Esophagus squamous epithelium (tissue), 5 donors: ENCODE data around the gene TLCD3B. TPM values are rescaled to one million over a fixed set of nuclear protein-coding genes. Genes with fewer than 3 reads are reported as not detected.
A peak's percentile ranks its signal among the peaks of the same experiment; 100 is the strongest.

ENCODE experiments used
- DNase-seq: peaks from one replicate; lab custom pipeline; 2025; lab: John Stamatoyannopoulos, UW
- H3K27ac ChIP-seq, 4 donors: fragments of 200-600 bp; sonication (generic); one replicate each; pipeline ENCODE4 v1.5.1; 2016 to 2019; ENCODE audit warnings: mild to moderate bottlenecking in 1 of 4
- H3K27me3 ChIP-seq, 4 donors: fragments of 200-600 bp; sonication (generic); 1 replicate in 3 of 4; 2 replicates in 1 of 4; pipeline versions ENCODE4 v1.5.1 to v1.6.0; 2017 to 2021; ENCODE audit warnings: antibody characterized with exemption in 1 of 4
- H3K36me3 ChIP-seq, 3 donors: fragments of 200-600 bp; sonication (generic); one replicate each; pipeline ENCODE4 v1.5.1; 2016 to 2019
- H3K4me1 ChIP-seq, 3 donors: fragments of 200-600 bp; sonication (generic); one replicate each; pipeline ENCODE4 v1.5.1; 2017 to 2019
- H3K4me3 ChIP-seq, 4 donors: fragments of 200-600 bp; sonication (generic); 1 replicate in 3 of 4; 2 replicates in 1 of 4; pipeline ENCODE4 v1.5.1; 2016 to 2019; ENCODE audit warnings: mild to moderate bottlenecking in 2 of 4, moderate library complexity in 1 of 4
- H3K9me3 ChIP-seq, 3 donors: fragments of 200-600 bp; sonication (generic); one replicate each; pipeline ENCODE4 v1.5.1; 2016 to 2019
- CTCF ChIP-seq, 6 experiments: fragments of 450-650 bp in 4 of 6; fragments of 200-600 bp in 2 of 6; sonication (generic) in 2 of 6; IDR thresholded peaks; one replicate each; pipeline ENCODE4 v1.5.1; 2016 to 2019; ENCODE audit warnings: antibody characterized with exemption in 6 of 6, mild to moderate bottlenecking in 4 of 6, moderate library complexity in 4 of 6
- POLR2A ChIP-seq, 4 donors: fragments of 450-650 bp; IDR thresholded peaks; one replicate each; pipeline ENCODE4 v1.6.1; 2017; ENCODE audit warnings: antibody characterized with exemption in 4 of 4, mild to moderate bottlenecking in 4 of 4, moderate library complexity in 3 of 4
- WGBS, 2 donors: methylation state at CpG; one replicate each; pipeline ENCODE4 v1.1.5; 2018; 5-methylcytosine and 5-hydroxymethylcytosine counted together
- intact Hi-C: fragments of 100-400 bp; cut with DNase I; formaldehyde crosslinking; loops from one replicate; pipeline ENCODE4 v1.15.0; 2022
- total RNA-seq, 4 donors: library from RNA; depleted of rRNA; stranded (reverse); fragments of >200 nt; gene quantifications; one replicate each; pipeline ENCODE4 v1.1.0, GENCODE V29; 2016
- donor health status: DM: yes; HTN: yes; CAD: no.

The TLCD3B gene
- total RNA-seq, 4 donors from 2014 or later = not detected

DNA sequence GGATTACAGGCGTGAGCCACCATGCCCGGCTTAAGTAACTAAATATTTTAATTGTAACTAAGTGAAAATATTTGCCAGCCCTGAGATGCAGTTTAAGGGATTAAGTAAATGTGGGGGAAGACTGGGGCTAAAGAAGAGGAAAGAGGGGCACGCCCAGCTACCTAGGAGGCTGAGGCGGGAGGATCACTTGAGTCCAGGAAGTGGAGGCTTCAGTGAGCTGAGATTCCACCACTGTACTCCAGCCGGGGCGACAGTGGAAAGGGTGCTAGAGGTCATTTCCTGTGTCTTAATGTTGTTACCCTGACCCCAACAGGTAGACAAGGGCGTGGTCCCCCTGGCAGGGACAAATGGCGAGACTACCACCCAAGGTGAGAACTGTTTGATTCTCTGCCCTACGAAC lies 37.3 kb upstream of the TLCD3B start:
- H3K9me3 ChIP-seq = no peaks in the 10 kb centered on the region
- 75 to 77% methylated on average over 8 to 9 of the region's 9 CpGs for WGBS, 2 donors
- H3K27me3 ChIP-seq = no peaks in the 10 kb centered on the region
- peak overlapping the region; percentile 28 to 100 (median 78) for H3K27ac ChIP-seq
- peak overlapping the region in 2 of 4 donors; percentile 19 to 98 for H3K4me3 ChIP-seq
- peaks cover 43 to 67% (median 45%) of the 10 kb centered on the region in 3 donors for H3K4me1 ChIP-seq
- peaks cover 36 to 66% (median 50%) of the 10 kb centered on the region in 3 donors for H3K36me3 ChIP-seq
- intact Hi-C loops = no loop called here
- DNase-seq = no peak
- TF ChIP-seq CTCF (IDR thresholded peaks at IDR 0.05) (no peak), POLR2A (IDR thresholded peaks at IDR 0.05) (no peak)

GRCh38 chr16:30067584-30067916 lies 36.5 kb upstream of the TLCD3B start:
- peak overlapping the region; percentile 98 to 100 (median 100) for H3K27ac ChIP-seq
- H3K36me3 ChIP-seq = peaks cover 36 to 58% (median 50%) of the 10 kb centered on the region in 3 donors
- WGBS, 2 donors = 24 to 62% methylated on average over 1 to 6 of the region's 6 CpGs
- no peak for DNase-seq
- TF ChIP-seq POLR2A (IDR thresholded peaks at IDR 0.05) (no peak), CTCF (IDR thresholded peaks at IDR 0.05) (no peak)
- no peaks in the 10 kb centered on the region for H3K27me3 ChIP-seq
- peaks cover 46 to 75% (median 48%) of the 10 kb centered on the region in 3 donors for H3K4me1 ChIP-seq
- intact Hi-C loops = no loop called here
- no peaks in the 10 kb centered on the region for H3K9me3 ChIP-seq
- peak overlapping the region; percentile 92 to 98 (median 95) for H3K4me3 ChIP-seq

- Histone ChIP-seq H3K4me3 (peak overlapping the region; percentile 92 to 98 (median 95)), H3K9me3 (no peaks in the 10 kb centered on the region), H3K27ac (peak overlapping the region; percentile 98 to 100 (median 100)), H3K36me3 (peaks cover 35 to 52% (median 49%) of the 10 kb centered on the region in 3 donors), H3K4me1 (peaks cover 46 to 76% (median 48%) of the 10 kb centered on the region in 3 donors), H3K27me3 (no peaks in the 10 kb centered on the region)
- peak in 1 of 4 donors; percentile 41 for TF ChIP-seq POLR2A (IDR thresholded peaks at IDR 0.05)
- TF ChIP-seq CTCF (IDR thresholded peaks at IDR 0.05) = no peak
- intact Hi-C loops = no loop called here
- DNase-seq = no peak
- 0 to 11% methylated on average over 1 to 5 of the region's 21 CpGs for WGBS, 2 donors
These were observed 35.9 kb upstream of the TLCD3B start for GRCh38 chr16:30066761-30067583.

DNA sequence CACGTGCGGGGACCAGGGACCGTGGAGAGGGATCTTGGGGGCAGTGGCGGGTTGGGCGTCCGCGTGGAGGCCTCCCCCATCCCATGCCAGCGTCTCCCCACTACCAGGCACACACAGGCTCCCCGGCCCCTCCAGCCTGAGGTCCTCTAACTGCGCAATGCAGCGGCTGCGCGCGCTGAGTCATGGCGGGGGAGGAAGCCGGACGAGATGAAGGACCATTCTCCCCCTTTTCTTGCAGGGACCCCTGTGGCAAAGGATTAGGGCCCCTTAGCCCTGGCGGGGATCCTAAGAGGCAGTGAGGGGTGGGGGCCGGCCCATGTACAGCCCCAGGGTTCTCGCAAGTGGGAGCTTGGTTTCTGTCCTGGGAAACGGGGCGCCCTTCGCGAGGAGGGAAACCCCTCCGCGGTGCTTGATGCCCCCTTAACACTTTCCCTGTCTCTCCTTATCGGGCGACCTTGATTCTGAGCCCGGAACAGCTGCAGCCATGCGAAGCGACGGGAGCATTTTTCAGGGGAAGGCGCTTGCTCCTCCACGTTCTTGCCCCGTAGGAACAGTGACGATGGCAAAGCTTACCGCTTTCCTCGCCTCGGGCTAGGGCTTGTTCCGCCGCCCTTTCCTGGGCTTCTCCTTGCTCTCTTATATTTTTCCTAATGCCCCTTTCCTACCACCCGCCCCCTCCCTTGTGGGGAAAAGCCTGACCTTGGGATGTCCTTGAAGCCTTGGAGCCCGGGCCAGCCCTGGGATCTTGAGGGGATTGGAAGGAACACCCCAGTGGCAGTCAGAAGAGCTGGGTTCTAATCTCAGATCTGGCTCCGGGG lies 35.1 kb upstream of the TLCD3B start:
- DNase-seq = no peak
- Histone ChIP-seq H3K27ac (peak overlapping the region; percentile 98 to 100 (median 100)), H3K9me3 (no peaks in the 10 kb centered on the region), H3K27me3 (no peaks in the 10 kb centered on the region), H3K4me1 (peaks cover 47 to 77% (median 48%) of the 10 kb centered on the region in 3 donors), H3K36me3 (peaks cover 28 to 44% (median 41%) of the 10 kb centered on the region in 3 donors), H3K4me3 (peak overlapping the region; percentile 92 to 98 (median 95))
- peak in 1 of 6 experiments; percentile 1 for TF ChIP-seq CTCF (IDR thresholded peaks at IDR 0.05)
- no peak for TF ChIP-seq POLR2A (IDR thresholded peaks at IDR 0.05)
- WGBS, 2 donors = 0% methylated on average over 2 to 15 of the region's 44 CpGs
- intact Hi-C loops = no loop called here
